HepG2 (cell line): ENCODE measurements around the gene NAE1. TPM values are rescaled to one million over a fixed set of nuclear protein-coding genes. Genes with fewer than 3 reads are reported as not detected.
A peak's percentile ranks its signal among the peaks of the same experiment; 100 is the strongest.

Source experiments
- CAMTA2 ChIP-seq: sonication (generic); formaldehyde crosslinking; IDR thresholded peaks from 2 replicates; pipeline ENCODE4 v1.4.0; 2020; ENCODE audit warnings: mild to moderate bottlenecking, missing genetic modification reagents, borderline replicate concordance
- ELK4 ChIP-seq: sonication (generic); formaldehyde crosslinking; IDR thresholded peaks from 2 replicates; pipeline ENCODE4 v1.9.0; 2021; ENCODE audit warnings: missing genetic modification reagents, borderline replicate concordance
- GLMP ChIP-seq: sonication (generic); formaldehyde crosslinking; IDR thresholded peaks from 2 replicates; pipeline ENCODE4 v1.9.0; 2021; ENCODE audit warnings: missing genetic modification reagents, mild to moderate bottlenecking, borderline replicate concordance
- UBTF ChIP-seq: sonication (generic); formaldehyde crosslinking; IDR thresholded peaks from 2 replicates; pipeline ENCODE4 v1.4.0; 2020; ENCODE audit warnings: mild to moderate bottlenecking, missing genetic modification reagents
- ZFP90 ChIP-seq: sonication (generic); formaldehyde crosslinking; IDR thresholded peaks from 2 replicates; pipeline ENCODE4 v1.8.0; 2022; ENCODE audit warnings: missing genetic modification reagents, mild to moderate bottlenecking, inconsistent platforms, borderline replicate concordance
- ZIK1 ChIP-seq: sonication (generic); formaldehyde crosslinking; IDR thresholded peaks from 2 replicates; pipeline ENCODE4 v1.5.0; 2020; ENCODE audit warnings: mild to moderate bottlenecking, low read depth, missing genetic modification reagents, borderline replicate concordance
- ZMAT5 ChIP-seq: sonication (generic); formaldehyde crosslinking; IDR thresholded peaks from 2 replicates; pipeline ENCODE4 v1.5.0; 2020; ENCODE audit warnings: mild to moderate bottlenecking, low read depth, missing genetic modification reagents, borderline replicate concordance
- ZNF234 ChIP-seq: sonication (generic); formaldehyde crosslinking; conservative IDR thresholded peaks from 2 replicates; pipeline ENCODE4 v1.5.1; 2020; ENCODE audit warnings: mild to moderate bottlenecking, missing genetic modification reagents
- ZNF792 ChIP-seq: IDR thresholded peaks from 2 replicates; pipeline ENCODE4 v1.6.1; 2016
- ZSCAN12 ChIP-seq: sonication (generic); formaldehyde crosslinking; IDR thresholded peaks from 2 replicates; pipeline ENCODE4 v1.9.0; 2021; ENCODE audit warnings: mild to moderate bottlenecking, missing genetic modification reagents
- polyA plus RNA-seq, 8 experiments: library from polyadenylated mRNA; depleted of rRNA in 3 of 8; stranded (reverse) in 7 of 8; unstranded in 1 of 8; fragments of >200 nt; fragmentation: Illumina TruSeq in 4 of 8; extraction: Trizol in 4 of 8; gene quantifications; 2 replicates each; pipeline versions ENCODE4 v1.2.1 to v1.2.3, GENCODE V29; 2011 to 2016; ENCODE audit warnings: low read depth in 4 of 8, missing spikeins in 1 of 8, mixed read lengths in 1 of 8; ENCODE audit not compliant: insufficient read depth in 1 of 8
- total RNA-seq, 5 experiments: library from RNA; depleted of rRNA; stranded (reverse); fragments of >200 nt; fragmentation: Illumina TruSeq; extraction: Trizol; gene quantifications; 2 replicates each; pipeline ENCODE4 v1.2.3, GENCODE V29; 2016; ENCODE audit warnings: low read depth in 1 of 5
- TF ChIP-seq, protein P1 (sequence below): IDR thresholded peaks from 2 replicates; pipeline ENCODE4 v1.6.1; 2012; ENCODE audit warnings: inconsistent platforms
- TF ChIP-seq, protein P2 (sequence below), 2 experiments: fragments of 450-650 bp in 1 of 2; sonication (generic) in 1 of 2; formaldehyde crosslinking in 1 of 2; IDR thresholded peaks; 2 replicates each; pipeline versions ENCODE4 v1.6.1 to v1.8.0; 2016 to 2022; ENCODE audit warnings: antibody characterized with exemption in 1 of 2, mild to moderate bottlenecking in 1 of 2, missing genetic modification reagents in 1 of 2

Gene NAE1
- total and polyA plus RNA-seq, 2 of the 13 experiments (the other 11 are each of a cell fraction or from before 2014, with no cell fraction given) = 95.7 to 206 TPM

GRCh38 chr16:66830422-66831404 lies at the start of gene NAE1 (continued):
- TF ChIP-seq UBTF (CRISPR knock-in tag) = peak; percentile 98
- 0 out of 2 replicates have a peak, but pooled peaks have one; percentile 27 for TF ChIP-seq ZIK1 (CRISPR knock-in tag)
- peak; percentile 99 for TF ChIP-seq CAMTA2
- peak; percentile 99 for TF ChIP-seq ZFP90 (CRISPR knock-in tag)
- TF ChIP-seq ZMAT5 (CRISPR knock-in tag) = no peak
- TF ChIP-seq, protein P1, sequence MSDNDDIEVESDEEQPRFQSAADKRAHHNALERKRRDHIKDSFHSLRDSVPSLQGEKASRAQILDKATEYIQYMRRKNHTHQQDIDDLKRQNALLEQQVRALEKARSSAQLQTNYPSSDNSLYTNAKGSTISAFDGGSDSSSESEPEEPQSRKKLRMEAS = peak; percentile 83
- peak; percentile 82 for TF ChIP-seq ELK4 (CRISPR knock-in tag)
- peak; percentile 99 for TF ChIP-seq ZSCAN12
- TF ChIP-seq, protein P2, sequence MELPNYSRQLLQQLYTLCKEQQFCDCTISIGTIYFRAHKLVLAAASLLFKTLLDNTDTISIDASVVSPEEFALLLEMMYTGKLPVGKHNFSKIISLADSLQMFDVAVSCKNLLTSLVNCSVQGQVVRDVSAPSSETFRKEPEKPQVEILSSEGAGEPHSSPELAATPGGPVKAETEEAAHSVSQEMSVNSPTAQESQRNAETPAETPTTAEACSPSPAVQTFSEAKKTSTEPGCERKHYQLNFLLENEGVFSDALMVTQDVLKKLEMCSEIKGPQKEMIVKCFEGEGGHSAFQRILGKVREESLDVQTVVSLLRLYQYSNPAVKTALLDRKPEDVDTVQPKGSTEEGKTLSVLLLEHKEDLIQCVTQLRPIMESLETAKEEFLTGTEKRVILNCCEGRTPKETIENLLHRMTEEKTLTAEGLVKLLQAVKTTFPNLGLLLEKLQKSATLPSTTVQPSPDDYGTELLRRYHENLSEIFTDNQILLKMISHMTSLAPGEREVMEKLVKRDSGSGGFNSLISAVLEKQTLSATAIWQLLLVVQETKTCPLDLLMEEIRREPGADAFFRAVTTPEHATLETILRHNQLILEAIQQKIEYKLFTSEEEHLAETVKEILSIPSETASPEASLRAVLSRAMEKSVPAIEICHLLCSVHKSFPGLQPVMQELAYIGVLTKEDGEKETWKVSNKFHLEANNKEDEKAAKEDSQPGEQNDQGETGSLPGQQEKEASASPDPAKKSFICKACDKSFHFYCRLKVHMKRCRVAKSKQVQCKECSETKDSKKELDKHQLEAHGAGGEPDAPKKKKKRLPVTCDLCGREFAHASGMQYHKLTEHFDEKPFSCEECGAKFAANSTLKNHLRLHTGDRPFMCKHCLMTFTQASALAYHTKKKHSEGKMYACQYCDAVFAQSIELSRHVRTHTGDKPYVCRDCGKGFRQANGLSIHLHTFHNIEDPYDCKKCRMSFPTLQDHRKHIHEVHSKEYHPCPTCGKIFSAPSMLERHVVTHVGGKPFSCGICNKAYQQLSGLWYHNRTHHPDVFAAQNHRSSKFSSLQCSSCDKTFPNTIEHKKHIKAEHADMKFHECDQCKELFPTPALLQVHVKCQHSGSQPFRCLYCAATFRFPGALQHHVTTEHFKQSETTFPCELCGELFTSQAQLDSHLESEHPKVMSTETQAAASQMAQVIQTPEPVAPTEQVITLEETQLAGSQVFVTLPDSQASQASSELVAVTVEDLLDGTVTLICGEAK (IDR thresholded peaks at IDR 0.05) = no peak
- TF ChIP-seq, protein P2 (CRISPR knock-in tag; IDR thresholded peaks at IDR 0.05) = peak; percentile 92
- TF ChIP-seq GLMP = no peak
- TF ChIP-seq ZNF234 (CRISPR knock-in tag) = 0 out of 2 replicates have a peak, but pooled peaks have one; percentile 8
- TF ChIP-seq ZNF792 (CRISPR knock-in tag) = no peak
